Measurements from ENCODE around the gene MYO15B. TPM values are rescaled to one million over a fixed set of nuclear protein-coding genes. Genes with fewer than 3 reads are reported as not detected.

MYO15B gene
- total RNA-seq, 1 donor from 2014 or later: 193 TPM

DNA sequence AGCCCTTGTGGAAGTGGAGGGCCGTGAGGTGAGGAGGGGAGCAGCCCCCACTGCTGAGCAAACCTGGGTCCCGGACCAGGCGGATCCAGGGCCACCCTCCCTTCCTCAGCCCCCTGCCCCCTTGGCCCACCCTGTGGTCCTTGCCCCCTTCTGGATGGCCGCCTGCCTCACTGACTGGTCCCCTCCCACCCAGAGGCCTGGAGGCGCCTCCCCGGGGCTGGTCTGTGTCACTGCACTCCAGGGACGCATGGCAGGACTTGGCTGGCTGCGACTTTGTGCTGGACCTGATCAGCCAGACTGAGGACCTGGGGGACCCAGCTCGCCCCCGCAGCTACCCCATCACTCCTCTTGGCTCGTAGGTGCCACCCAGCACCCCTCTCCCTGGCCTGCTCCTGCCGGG is 26.4 kb downstream of the MYO15B start:
- Histone ChIP-seq H3K4me1 (no peaks in the 10 kb centered on the region), H3K4me3 (no peak overlapping the region), H3K27me3 (no peaks in the 10 kb centered on the region), H3K9me3 (no peaks in the 10 kb centered on the region), H3K36me3 (peaks cover 57% of the 10 kb centered on the region), H3K27ac (no peak overlapping the region)
- no peak for DNase-seq
- no peak for TF ChIP-seq CTCF (IDR thresholded peaks at IDR 0.05)
- no peak for ATAC-seq
- intact Hi-C loops (cut with DNase I): no loop called here

- TF ChIP-seq CTCF (IDR thresholded peaks at IDR 0.05): no peak
- Histone ChIP-seq H3K36me3 (peaks cover 64% of the 10 kb centered on the region), H3K4me1 (no peaks in the 10 kb centered on the region), H3K27me3 (no peaks in the 10 kb centered on the region), H3K27ac (no peak overlapping the region), H3K4me3 (no peak overlapping the region), H3K9me3 (no peaks in the 10 kb centered on the region)
- DNase-seq (no peak), ATAC-seq (no peak)
- intact Hi-C loops (cut with DNase I): no loop called here
These were observed 27.1 kb downstream of the MYO15B start for GRCh38 chr17:75614556-75615270.

GRCh38 chr17:75615301-75615700 is 27.7 kb downstream of the MYO15B start:
- DNase-seq (no peak), ATAC-seq (no peak)
- Histone ChIP-seq H3K27ac (no peak overlapping the region), H3K27me3 (no peaks in the 10 kb centered on the region), H3K4me1 (no peaks in the 10 kb centered on the region), H3K9me3 (no peaks in the 10 kb centered on the region), H3K4me3 (no peak overlapping the region), H3K36me3 (peaks cover 64% of the 10 kb centered on the region)
- intact Hi-C loops (cut with DNase I): no loop called here
- TF ChIP-seq CTCF (IDR thresholded peaks at IDR 0.05): no peak

DNA sequence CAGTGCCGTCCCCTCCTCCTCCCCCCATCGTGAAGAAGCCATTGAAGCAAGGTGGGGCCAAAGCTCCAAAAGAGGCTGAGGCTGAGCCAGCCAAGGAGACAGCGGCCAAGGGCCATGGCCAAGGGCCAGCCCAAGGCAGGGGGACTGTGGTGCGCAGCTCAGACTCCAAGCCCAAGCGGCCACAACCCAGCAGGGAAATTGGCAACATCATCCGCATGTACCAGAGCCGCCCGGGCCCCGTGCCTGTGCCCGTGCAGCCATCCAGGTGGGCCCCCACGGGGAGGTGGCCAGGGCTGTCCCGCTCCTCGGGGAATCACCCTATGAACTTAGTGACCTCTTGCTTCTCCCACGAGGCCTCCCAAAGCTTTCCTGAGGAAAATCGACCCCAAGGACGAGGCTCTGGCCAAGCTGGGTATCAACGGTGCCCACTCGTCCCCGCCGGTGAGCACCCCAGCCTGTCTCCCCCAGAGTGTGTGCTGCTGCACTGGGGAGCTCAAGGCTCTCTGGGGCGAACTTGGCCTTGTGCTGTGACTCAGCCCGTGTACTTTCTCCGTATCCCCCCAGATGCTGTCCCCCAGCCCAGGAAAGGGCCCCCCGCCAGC is 29.0 kb downstream of the MYO15B start:
- intact Hi-C loops (cut with DNase I): no loop called here
- no peak overlapping the region for H3K27ac ChIP-seq
- TF ChIP-seq CTCF (IDR thresholded peaks at IDR 0.05): no peak
- no peaks in the 10 kb centered on the region for H3K27me3 ChIP-seq
- H3K36me3 ChIP-seq: peaks cover 71% of the 10 kb centered on the region
- H3K4me1 ChIP-seq: no peaks in the 10 kb centered on the region
- ATAC-seq: no peak
- no peak for DNase-seq
- no peaks in the 10 kb centered on the region for H3K9me3 ChIP-seq
- no peak overlapping the region for H3K4me3 ChIP-seq

DNA sequence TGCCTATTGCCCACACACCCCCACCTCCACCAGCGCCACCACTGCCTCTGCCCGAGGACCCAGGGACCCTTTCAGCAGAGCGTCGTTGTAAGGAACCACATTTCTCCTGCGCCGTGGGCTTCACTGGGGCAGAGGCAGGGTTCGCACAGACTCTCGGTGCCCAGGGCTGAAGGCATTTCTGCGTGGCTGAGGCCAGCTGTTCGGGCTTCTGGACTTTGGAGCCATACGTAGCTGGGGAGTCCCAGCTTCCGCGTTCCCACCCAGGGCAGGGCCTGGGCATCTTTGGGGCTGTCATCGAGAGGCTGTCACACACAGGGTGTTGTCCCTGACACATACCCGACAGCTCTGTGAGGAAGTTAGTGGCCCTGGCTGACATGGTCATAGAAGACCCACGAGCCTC is 29.6 kb downstream of the MYO15B start:
- no peak for TF ChIP-seq CTCF (IDR thresholded peaks at IDR 0.05)
- H3K27me3 ChIP-seq: no peaks in the 10 kb centered on the region
- H3K4me3 ChIP-seq: no peak overlapping the region
- intact Hi-C loops (cut with DNase I): no loop called here
- H3K4me1 ChIP-seq: no peaks in the 10 kb centered on the region
- DNase-seq: no peak
- no peak overlapping the region for H3K27ac ChIP-seq
- ATAC-seq: no peak
- H3K36me3 ChIP-seq: peaks cover 69% of the 10 kb centered on the region
- H3K9me3 ChIP-seq: no peaks in the 10 kb centered on the region
